Stimulated activated naive CD4-positive, alpha-beta T cell (primary cell): ENCODE data around the gene LYL1.

Source experiments
- DNase-seq, 6 experiments: peaks; one replicate each; lab custom pipeline; 2025; lab: John Stamatoyannopoulos, UW

Gene LYL1

GRCh38 chr19:13104848-13105711, 2.4 kb upstream of the LYL1 start:
- DNase-seq = peak in 1 of 6 experiments; percentile 43

GRCh38 chr19:13104360-13104847, 1.7 kb upstream of the LYL1 start:
- peak; percentile 34 to 67 (median 58) for DNase-seq

DNA sequence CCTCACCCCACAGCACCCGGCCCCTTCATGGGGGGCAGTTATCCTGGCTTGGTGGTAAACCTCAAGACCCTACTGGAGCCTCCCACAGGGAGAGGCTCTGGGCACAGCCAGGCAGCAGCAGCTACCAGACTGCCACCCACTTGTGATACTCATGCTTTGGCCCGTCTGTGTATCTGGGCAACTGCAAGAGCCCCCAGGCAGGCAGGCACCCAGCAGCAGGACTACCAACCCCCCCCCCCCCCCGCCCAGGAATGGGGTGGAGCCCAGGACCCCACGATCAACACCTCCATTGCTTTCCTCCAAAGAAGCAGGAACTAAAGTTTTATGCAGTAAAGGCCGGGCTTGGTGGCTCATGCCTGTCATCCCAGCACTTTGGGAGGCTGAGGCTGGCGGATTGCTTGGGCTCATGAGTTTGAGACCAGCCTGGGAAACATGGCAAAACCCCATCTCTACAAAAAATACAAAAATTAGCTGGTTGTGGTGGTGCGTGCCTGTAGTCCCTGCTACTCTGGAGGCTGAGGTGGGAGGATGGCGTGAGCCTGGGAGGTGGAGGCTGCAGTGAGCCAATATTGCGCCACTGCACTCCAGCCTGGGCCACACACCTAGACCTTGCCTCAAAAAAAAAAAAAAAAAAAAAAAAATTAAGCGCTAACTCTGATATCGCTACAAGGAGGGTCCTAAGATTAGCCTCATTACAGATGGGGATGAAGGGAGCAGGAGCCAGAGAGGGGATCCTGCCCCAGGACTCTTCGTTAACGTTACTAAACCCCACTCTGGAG, 1.1 kb upstream of the LYL1 start:
- DNase-seq = no peak

- DNase-seq = no peak
Observed at GRCh38 chr19:13102416-13102665, 317 bp downstream of the LYL1 start.

DNA sequence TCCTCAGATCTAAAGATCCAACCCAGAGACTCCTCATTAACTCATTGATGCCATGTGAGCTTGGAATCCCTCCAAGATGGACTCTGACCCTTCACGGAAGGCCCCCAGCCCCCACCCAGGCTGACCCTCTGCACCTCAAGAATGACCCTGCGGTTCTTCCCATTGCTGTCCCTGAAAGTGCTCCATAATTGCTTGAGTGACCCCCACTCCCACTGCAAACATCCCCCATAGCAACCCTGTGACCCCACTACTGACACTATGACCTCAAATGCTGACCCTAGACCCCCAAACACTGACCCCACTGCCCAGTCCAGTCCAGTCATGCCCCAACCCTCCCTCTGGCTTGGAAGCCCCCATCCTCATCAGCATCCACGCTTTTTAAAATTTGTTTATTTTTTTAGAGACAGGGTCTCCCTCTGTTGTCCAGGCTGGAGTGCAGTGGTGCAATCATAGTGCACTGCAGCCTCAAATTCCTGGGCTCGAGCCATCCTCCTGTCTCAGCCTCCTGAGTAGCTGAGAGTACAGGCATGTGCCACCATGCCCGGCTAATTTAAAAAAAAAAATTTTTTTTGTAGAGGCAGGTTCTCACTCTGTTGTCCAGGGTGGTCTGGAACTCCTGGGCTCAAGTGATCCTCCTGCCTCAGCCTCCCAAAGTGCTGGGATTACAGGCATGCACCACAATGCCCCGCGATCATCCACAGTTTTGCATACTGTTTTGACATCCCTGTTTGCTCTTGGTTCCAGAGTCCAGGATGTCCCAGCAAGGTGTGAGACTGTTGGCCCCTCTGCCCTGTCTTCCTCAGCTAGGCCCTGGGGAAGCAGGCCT, 855 bp downstream of the LYL1 start:
- no peak for DNase-seq

GRCh38 chr19:13100841-13101589, 1.6 kb downstream of the LYL1 start:
- no peak for DNase-seq

DNA sequence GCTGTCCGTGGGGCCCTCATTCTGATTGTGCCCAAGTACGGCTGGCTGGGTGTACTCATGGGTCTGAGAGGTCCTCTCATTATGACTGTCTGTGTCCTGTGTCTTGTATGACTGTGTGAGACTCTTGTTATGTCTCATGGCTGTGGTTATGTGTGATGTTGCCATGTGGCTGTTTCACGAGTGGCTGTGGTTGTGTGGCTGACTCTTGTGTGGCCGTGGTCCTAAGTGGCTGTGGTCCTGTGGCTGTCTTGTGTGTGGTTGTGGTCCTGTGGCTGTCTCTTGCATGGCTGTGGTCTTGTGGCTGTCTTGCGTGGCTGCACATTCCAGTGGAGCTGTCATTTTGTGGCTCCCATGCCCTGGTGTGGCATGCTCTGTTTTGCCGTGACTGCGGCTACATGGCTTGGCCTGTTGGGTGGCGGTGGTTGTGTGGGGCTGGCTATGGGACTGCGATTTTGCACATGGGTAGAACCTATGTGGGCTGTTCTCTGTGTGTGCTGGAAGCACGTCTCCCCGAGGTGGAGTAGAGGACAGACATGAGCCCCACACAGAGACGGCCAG, 2.5 kb downstream of the LYL1 start:
- DNase-seq = peak; percentile 14 to 70 (median 32)

DNA sequence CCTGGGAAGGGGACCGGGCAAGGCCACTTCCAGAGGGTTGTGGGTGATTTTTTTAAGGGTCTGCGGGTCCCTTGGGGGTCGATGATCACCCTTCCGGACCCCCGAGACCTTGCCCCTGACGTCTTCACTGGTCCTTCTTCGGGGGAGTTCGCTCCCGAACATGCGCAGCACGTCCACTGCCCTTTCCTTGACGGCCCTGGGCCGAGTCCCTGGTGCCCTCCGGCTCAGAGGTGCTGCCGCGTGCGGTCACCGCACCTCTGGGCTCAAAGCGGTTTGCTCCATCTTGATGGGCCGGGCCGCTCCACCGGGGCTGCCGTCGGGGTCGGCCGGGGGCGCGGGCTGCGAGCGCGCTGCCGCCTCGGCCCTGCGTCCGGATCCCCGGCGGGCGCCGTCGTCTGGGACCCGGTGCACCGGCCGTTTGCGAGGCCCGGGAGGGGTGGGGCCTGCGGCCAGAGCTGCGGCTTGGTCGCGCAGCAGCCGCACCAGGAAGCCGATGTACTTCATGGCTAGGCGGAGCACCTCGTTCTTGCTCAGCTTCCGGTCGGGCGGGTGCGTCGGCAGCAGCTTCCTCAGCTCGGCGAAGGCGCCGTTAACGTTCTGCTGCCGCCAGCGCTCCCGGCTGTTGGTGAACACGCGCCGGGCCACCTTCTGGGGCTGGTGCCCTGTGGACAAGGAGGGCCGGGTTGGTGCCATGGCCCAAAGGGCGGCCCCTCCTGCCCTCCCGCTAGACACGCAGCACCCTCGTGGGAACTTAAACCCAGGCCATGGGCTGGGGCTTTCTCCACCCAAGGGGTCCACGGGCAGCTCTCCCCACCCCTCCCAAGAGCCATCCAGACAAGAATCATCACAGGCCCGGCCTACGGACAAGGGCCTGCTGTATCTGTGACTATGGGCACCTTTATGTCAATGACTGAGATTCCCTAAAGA, 3.3 kb downstream of the LYL1 start:
- DNase-seq = peak; percentile 62 to 80 (median 70)

DNA sequence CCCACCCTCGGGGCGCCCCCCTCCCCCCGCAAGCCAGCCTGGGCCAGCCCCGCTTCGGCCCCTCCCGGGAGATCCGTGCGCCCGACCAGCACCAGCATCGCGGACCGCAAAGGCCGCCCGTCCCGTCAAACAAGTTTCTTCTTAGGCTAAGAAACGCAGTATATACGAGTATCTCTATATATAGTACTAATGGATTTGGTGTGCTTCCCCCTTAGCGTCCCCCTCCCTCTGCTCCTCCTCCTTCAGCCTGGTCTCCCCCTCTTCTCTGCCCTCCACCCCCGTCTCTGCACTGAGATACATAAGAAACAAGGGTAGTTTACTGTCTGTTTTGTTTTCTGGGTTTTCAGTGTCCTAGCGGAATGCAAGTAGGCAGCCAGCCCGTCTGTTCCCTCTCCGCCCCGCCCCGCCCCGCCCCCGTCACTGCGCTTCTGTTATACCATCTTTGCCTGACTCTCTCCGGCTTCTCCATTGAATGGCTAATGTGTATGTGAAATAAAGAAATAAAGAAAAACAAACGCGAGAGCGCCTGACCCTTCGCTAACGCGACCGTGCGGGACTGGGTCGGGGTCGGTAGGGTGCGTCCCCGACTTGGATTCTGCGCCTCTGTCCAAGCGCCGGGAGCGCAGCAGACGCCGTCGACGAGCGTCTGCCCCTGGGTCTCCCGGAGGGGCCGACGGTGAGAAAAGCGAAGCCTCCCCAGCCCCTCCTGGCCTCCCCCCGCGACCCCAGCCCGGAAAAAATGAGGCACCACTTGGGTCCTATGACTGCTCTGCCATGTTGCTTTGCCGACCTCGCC, 4.2 kb downstream of the LYL1 start:
- peak; percentile 18 to 60 (median 30) for DNase-seq

DNA sequence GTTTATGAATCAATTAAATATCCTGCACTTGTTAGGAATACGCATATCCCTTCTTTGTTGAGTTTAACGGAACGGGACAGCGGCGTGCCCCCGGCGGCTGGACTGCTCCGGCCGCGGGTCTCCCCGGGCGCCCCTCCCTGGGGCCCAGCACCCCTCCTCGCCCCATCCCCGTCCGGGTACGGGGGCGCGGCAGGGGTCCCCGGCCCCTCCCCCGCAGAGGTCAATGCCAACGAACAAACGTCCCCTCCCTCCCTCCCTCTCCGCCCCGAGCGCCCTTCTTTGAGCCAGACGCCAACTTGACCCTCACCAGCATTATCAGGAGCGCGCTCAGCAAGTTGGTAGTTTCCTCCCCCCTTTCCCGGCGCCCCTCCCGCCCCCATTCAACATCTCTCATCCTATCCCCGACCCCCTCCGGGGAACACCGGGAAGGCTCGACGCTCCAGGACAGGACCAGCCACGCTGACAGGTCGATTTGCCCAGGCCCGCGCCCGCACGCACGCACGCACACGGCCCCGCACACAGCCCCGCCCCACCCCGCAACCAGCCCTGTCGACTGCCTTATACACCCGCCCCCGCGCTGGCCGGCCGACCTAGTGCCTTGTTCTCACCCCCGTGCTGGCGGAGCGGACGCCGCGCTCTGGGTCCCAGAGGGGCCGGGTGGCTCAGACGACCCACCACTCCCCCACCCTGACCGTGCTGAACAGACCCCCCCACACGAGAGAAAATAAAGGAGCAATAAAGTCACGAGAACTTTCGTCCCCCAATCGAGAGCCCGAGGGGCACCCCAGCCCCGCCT, 5.0 kb downstream of the LYL1 start:
- DNase-seq = peak in 1 of 6 experiments; percentile 12

DNA sequence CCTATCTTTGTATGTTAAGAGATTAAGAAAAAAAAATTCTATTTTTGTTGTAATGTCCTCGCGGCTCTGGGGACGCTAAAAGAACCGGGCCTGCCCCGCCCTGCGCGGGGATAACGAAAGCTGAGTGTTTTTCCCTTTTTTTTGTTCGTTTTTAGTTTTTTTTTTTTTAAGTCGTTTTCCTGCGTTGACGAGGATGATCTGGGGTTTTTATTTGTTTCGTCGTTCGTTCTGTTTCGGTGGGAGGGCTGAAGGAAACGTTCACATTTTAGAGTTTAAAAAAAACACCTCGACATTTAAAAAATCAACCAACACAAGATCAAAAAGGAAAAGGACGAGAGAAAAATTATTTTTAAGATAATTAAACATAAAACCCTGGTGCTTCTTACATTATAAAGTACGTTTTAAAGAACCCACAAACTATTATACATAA, 5.6 kb downstream of the LYL1 start:
- DNase-seq = peak in 2 of 6 experiments; percentile 19 to 24

DNA sequence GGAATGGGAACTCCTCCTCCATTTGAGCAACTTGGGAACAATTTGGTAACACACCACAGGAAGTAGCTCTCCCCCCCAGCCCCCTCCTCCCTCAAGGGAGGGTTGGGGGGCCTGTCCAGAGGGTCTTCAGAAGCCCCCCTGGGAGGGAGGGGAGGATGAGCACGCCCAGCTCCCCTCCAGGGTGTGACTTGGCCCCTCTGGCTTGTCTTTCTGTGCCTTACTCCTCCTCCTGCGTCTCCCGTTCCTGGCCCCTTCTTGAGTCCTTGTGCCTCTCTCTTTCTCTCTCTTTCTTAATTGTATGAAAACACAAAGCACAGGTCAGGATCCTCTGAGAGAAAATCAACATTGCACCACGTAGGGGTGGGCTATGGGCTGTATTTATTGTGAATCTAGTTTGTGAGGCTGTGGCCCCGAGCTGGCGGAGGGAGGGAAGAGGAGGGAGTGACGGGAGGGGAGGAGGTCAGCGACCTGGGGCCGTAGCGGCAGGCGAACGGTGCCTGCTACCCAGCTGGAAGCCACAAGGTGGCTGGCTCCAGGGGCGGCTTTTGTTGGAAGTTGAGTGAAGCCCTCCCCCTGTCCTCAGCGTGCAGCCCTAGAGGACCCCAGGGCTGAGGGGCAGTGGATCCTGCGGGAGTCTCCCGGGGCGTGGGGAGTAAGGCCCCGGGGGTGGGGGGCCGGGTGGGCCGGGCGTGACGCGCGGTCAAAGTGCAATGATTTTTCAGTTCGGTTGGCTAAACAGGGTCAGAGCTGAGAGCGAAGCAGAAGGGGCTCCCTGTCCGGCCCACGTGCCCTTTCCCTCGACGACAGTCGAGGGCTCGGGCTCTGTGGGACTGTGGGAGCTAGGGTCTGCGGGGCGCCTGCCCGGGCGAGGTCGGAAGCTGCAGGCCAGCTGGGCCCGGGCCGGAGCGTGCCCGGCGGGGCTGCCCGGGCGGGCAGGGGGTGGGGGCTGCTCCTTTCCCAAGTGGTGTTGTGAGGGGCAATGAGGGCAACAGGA, 6.4 kb downstream of the LYL1 start:
- peak in 1 of 6 experiments; percentile 21 for DNase-seq

DNA sequence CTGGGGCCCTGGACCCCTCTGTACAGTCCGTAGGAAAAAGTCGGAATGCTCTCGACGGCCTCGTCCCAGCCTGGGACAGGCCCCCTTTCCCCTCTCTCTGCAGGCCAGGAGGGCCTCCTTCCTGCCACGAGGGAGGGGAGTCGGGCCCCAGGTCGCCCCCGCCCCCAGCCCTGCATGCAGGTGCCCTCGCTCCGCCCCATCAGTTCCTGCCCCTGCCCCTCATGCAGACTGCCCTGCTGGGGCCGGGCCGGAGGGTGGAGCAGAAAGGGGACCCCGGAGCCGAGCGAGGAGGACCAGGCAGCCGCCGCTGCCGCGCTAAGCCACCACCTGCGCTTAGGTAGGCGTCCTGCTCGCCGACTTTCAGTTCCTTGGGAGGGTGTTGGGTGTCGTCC, 7.3 kb downstream of the LYL1 start:
- peak in 3 of 6 experiments; percentile 8 to 26 (median 19) for DNase-seq

DNA sequence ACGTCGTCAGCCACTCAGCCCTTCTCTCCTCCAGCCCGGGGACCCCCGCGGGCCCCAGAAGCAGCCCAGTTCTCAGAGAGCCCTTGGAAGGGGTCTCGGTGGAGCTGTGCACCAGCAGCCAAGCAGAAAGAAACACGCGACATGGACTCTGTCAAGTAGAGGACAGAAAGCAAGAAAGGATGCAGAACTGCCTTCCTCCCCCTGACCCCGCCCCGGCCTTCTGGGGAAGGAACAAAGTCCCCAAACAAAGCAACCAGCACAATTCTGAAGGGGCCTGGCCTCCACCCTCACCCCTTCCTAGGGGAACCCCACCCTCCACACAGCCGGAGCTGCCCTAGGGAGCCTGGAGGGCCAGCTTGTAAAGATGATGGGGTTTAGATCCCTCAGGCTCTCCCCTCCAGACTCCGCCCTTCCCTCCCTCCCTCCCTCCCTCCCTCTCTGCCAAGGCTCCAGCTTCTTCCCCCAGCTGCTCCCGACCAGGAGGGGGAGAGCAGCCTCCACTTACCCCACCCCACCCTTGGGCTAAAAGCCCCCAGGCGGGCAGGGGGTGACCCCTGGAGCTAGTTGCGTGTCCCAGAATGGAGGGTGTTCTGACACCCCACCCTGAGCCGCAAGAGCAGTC, 7.8 kb downstream of the LYL1 start:
- no peak for DNase-seq

DNA sequence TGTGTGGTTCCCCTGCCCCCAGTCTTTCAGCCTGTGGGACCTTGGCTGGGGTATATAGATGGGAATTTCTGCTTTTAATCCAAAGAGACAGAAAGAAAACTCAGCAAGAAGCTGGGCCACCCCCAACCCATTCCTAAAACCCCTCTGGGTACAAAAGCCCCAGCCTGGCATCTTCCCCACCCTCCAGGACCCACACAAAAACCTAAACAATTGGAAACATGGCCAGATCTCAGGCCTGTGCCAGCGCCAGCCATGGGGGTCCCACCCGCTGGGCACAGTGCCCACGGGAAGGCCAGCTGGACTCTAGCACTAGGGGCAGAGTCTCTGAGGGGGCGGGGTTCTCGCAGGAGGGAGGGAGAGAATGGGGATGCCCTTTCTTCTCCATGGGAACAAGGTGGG, 8.6 kb downstream of the LYL1 start:
- DNase-seq = no peak

DNA sequence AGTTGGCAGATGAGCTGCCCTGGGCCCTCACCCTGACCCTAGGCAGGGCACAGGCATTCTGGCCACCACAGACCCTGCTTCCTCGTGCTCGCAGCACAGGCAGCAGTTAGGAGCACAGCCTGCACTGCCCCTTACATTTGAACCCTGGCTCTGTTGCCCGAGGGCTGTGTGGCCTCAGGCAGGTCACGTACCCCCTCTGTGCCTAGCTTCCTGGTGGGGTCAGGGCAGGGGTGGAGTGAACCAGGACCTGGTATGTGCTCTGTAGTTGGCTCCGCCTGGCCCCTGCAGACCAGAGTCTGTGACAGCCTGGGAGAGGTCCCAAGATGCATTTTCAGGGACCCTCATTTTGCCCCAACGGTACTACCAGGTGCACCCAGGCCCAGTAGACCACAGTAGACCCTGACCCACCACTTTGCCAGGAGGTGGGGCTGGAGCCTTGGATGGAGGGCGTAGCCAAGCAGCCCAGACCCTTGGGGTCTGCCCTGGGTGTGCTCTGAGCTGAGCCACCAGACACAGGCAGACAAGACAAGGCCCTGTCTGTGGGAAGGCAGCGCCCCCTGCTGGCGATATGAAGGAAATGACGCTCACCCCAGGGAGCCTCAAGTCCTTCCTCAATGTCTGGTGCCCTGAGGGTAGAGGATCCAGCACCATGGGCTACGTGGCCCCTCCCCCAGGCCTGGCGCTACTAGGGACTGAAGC, 9.1 kb downstream of the LYL1 start:
- peak; percentile 54 to 83 (median 74) for DNase-seq
